Right cardiac atrium (tissue), 5 donors: ENCODE measurements around the gene NUDT3. TPM values are rescaled to one million over a fixed set of nuclear protein-coding genes. Genes with fewer than 3 reads are reported as not detected.
A peak's percentile ranks its signal among the peaks of the same experiment; 100 is the strongest.

ENCODE experiments used
- ATAC-seq, 2 donors: fragments of 200-7000 bp; cut with Tn5 transposase; one replicate each; pipeline versions ENCODE4 v1.8.0 to v1.9.1; 2020; ENCODE audit warnings: moderate library complexity in 2 of 2, mild to moderate bottlenecking in 1 of 2
- DNase-seq, 3 donors: peaks; one replicate each; pipeline ENCODE4 v3.0.0-alpha.2; 2020
- H3K27ac ChIP-seq: one replicate; pipeline ENCODE4 v1.5.1; 2013; ENCODE audit warnings: mild to moderate bottlenecking, low read length, control low read depth, moderate library complexity
- H3K27me3 ChIP-seq: one replicate; pipeline ENCODE4 v1.6.1; 2013; ENCODE audit not compliant: control insufficient read depth, insufficient read depth
- H3K4me1 ChIP-seq: one replicate; pipeline ENCODE4 v1.6.1; 2013; ENCODE audit warnings: low read length; ENCODE audit not compliant: control insufficient read depth, insufficient read depth
- H3K4me3 ChIP-seq: one replicate; pipeline ENCODE4 v1.5.1; 2013; ENCODE audit warnings: low read length, control low read depth
- H3K9me3 ChIP-seq: one replicate; pipeline ENCODE4 v1.6.1; 2013; ENCODE audit warnings: low read length; ENCODE audit not compliant: control insufficient read depth
- whole genome bisulfite sequencing: extraction: QIAGEN DNeasy Blood & Tissue Kit; methylation state at CpG from one replicate; pipeline ENCODE4 v1.1.7; 2013; 5-methylcytosine and 5-hydroxymethylcytosine counted together
- intact Hi-C, 4 donors: fragments of 100-400 bp; cut with DNase I; formaldehyde crosslinking; loops; one replicate each; pipeline versions ENCODE4 v1.11.0 to v1.14.0; 2022 to 2023
- long read RNA-seq, 4 donors: library from polyadenylated mRNA; unstranded; transcript quantifications; one replicate each; pipeline ENCODE4 v2.0.0, GENCODE V29; 2020 to 2021
- polyA plus RNA-seq: library from polyadenylated mRNA; stranded (reverse); fragments of 200-250 nt; gene quantifications from one replicate; pipeline ENCODE4 v1.2.3, GENCODE V29; 2013
- total RNA-seq, 4 donors: library from RNA; stranded (reverse); fragmentation: NEBNext Ultra II Directional; extraction: Animal tissue kit (Norgen Biotek cat#: 25700); gene quantifications; one replicate each; pipeline ENCODE4 v1.2.1, GENCODE V29; 2021
- donor health status: healthy with polysubstance abuse.
- donor health status: DM: no; HTN: yes; CAD: no.
- donor health status: DM: no; HTN: no; CAD: no.
- donor health status: DM: no; HTN: yes; CAD: no; lungs with severe emphysema.
- donor health status: DM: yes; HTN: yes; CAD: no.

The NUDT3 gene
- 10 to 100 TPM; 44.6 to 67.1 (median 51.9) TPM for total RNA-seq
- 22.0 TPM for polyA plus RNA-seq
- long read RNA-seq, donor 1, full-length matches to known transcripts = 103 of 147 reads
- long read RNA-seq, donor 1, partial matches to known transcripts = 2 of 147 reads
- long read RNA-seq, donor 1, other reads (novel, unspliced or antisense) = 42 of 147 reads
- long read RNA-seq, donor 2, full-length matches to known transcripts = 60 of 79 reads
- long read RNA-seq, donor 2, partial matches to known transcripts = 1 of 79 reads
- long read RNA-seq, donor 2, other reads (novel, unspliced or antisense) = 18 of 79 reads
- long read RNA-seq, donor 3, full-length matches to known transcripts = 14 of 122 reads
- long read RNA-seq, donor 3, partial matches to known transcripts = 0 of 122 reads
- long read RNA-seq, donor 3, other reads (novel, unspliced or antisense) = 108 of 122 reads
- long read RNA-seq, donor 4, full-length matches to known transcripts = 57 of 81 reads
- long read RNA-seq, donor 4, partial matches to known transcripts = 1 of 81 reads
- long read RNA-seq, donor 4, other reads (novel, unspliced or antisense) = 23 of 81 reads

DNA sequence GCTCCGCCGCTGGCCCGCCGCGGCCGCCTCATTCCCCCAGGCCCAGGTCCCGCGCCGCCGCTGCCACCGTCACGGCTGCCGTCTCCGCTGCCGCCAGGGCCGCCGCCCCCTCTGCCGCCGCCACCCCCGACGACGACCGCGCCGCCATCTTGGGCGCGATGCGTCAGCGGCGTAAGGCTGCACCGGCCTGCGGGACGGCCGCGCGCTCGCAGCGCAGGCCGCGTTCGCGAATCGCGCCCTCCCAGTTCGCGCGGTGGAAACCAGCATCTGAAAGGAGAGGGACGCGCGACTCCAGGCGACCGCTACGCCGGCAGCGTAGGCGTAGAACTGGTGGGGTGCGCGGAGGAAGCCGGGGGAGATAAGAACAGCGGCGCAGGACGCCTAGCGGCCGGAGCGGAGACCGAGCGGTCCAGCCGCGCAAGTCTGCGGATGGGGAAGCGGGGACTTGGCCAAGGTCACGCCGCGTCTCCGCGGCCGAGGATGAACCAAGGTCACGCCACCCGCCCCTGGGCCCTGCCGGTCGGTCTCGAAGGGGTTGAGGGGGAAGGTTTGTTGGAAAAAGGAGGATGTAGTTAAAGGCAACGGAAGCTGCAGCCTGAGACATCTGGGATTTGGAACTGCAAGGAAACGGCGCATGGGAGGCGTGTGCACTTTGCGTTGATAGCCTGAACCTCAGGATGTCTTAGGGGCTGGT lies at the start of gene NUDT3:
NUDT3 (minus strand) TSS at position 173 of the 694 bp plus-strand sequence. CDS start 307 bp downstream, outside the sequence.
- no peaks in the 10 kb centered on the region for H3K4me1 ChIP-seq
- no peaks in the 10 kb centered on the region for H3K27me3 ChIP-seq
- peak within 1 kb of the TSS; percentile 71 for H3K4me3 ChIP-seq
- no peaks in the 10 kb centered on the region for H3K9me3 ChIP-seq
- intact Hi-C loops = loop anchor here in 3 of 4 donors (2.0 to 10.0 kb wide), 5 partner anchors 58 to 145 kb away; partner anchors contain the start of gene SMIM29 (in 2 of the 3)
- peak; percentile 94 to 96 for ATAC-seq
- WGBS = under 1% methylated on average over 87 of the region's 87 CpGs
- peak; percentile 95 to 98 (median 98) for DNase-seq
- H3K27ac ChIP-seq = peak within 1 kb of the TSS; percentile 68

DNA sequence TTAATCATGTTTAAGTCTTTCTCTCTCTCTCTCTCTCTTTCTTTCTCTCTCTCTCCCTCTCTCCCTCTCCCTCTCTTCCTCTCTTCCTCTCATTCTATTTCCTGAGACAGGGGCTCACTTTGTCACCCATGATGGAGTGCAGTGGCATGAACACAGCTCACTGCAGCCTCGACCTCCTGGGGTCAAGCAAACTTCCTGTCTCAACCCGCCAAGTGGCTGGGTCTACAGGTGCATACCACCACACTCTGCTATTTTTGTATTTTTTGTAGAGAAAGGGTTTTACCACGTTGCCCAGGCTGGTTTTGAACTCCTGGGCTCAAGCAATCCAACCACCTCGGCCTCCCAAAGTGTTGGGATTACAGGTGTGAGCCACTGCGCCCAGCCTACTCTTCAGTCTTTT lies 49.1 kb upstream of the NUDT3 start:
- ATAC-seq = no peak
- Histone ChIP-seq H3K27me3 (no peaks in the 10 kb centered on the region), H3K4me3 (no peak overlapping the region), H3K4me1 (no peaks in the 10 kb centered on the region), H3K9me3 (no peaks in the 10 kb centered on the region), H3K27ac (no peak overlapping the region)
- 64% methylated on average over 5 of the region's 5 CpGs for WGBS
- no peak for DNase-seq
- intact Hi-C loops = no loop called here

DNA sequence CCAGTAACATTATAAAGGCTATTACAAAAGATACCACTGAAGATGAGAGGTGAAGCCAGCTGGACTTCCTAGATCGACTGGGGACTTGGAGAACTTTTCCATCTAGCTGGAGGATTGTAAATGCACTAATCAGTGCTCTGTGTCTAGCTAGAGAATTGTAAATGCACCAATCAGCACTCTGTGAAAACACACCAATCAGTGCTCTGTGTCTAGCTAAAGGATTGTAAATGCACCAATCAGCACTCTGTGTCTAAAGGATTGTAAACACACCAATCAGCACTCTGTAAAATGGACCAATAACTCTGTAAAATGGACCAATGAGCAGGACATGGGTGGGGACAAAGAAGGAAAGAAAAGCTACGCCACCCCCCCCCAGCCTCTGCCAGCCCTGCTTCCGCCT lies 47.0 kb upstream of the NUDT3 start:
- WGBS = 91% methylated on average over 3 of the region's 3 CpGs
- Histone ChIP-seq H3K27me3 (no peaks in the 10 kb centered on the region), H3K4me3 (no peak overlapping the region), H3K4me1 (no peaks in the 10 kb centered on the region), H3K27ac (no peak overlapping the region), H3K9me3 (no peaks in the 10 kb centered on the region)
- ATAC-seq = no peak
- intact Hi-C loops = no loop called here
- DNase-seq = no peak

DNA sequence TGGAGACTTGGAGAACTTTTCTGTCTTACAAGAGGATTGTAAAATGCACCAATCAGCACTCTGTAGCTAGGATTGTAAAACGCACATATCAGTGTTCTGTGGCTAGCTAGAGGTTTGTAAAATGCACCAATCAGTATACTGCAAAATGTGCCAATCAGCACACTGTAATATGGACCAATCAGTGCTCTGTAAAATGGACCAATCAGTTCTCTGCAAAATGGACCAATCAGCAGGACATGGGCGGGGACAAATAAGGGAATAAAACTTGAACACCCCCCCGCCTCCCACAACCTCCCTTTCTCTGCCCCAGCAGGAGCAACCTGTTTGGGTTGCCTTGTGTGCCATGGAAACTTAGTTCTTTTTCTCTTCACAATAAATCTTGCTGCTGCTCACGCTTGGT lies 46.2 kb upstream of the NUDT3 start:
- intact Hi-C loops = no loop called here
- DNase-seq = no peak

DNA sequence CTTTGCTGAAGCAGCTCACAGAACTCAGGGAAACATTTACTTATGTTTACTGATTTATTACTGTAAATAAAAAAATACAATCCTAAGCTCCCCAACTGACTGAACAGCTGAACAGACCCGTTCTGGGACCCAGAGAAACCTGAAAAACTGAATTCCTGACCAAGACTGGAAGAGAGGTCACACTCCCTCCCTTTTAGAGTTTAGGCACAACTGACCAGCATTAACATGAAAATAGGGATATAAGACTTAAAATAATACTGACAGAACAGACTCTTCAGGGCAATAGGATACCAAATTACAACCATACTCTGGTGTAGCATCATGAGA lies 45.1 kb upstream of the NUDT3 start:
- Histone ChIP-seq H3K4me3 (no peak overlapping the region), H3K4me1 (no peaks in the 10 kb centered on the region), H3K27me3 (no peaks in the 10 kb centered on the region), H3K27ac (no peak overlapping the region), H3K9me3 (no peaks in the 10 kb centered on the region)
- no peak for ATAC-seq
- intact Hi-C loops = no loop called here
- WGBS = 70% methylated on average over 1 of the region's 1 CpG
- DNase-seq = no peak

More for the DNA sequence above, 46.2 kb upstream of the NUDT3 start:
- Histone ChIP-seq H3K9me3 (no peaks in the 10 kb centered on the region), H3K27ac (no peak overlapping the region), H3K4me3 (no peak overlapping the region), H3K27me3 (no peaks in the 10 kb centered on the region), H3K4me1 (no peaks in the 10 kb centered on the region)
- WGBS = 57% methylated on average over 4 of the region's 4 CpGs
- ATAC-seq = no peak

DNA sequence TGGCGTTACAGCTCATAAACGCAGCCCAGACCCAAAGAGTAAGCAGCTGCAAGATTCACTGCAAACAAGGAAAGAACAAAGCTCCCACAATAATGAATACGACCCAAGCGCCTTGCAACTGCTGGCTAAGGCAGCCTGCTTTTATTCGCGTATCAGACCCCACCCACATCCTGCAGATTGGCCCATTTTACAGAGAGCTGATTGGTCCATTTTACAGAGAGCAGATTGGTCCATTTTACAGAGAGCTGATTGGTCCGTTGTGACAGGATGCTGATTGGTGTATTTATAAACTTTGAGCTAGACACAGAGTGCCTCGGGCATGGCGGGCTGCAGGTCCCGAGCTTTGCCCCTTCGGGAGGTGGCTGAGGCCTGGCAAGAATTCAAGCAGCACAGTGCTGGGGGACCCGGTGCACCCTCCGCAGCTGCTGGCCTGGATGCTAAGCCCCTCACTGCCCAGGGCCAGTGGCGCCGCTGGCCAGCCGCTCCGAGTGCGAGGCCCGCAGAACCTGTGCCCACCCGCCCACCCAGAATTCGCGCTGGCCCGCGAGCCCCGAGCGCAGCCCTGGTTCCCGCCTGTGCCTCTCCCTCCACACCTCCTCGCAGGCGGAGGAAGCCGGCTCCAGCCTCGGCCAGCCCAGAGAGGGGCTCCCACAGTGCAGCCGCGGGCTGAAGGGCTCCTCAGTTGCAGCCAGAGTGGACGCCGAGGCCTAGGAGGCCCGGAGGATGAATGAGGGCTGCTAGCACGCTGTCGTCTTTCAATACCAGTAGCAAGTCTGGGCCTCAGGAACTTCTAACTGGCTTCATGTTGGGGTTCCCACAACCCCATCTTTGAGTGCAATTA lies 44.6 kb upstream of the NUDT3 start:
- no peak for ATAC-seq
- intact Hi-C loops = no loop called here
- 93% methylated on average over 38 of the region's 38 CpGs for WGBS

DNA sequence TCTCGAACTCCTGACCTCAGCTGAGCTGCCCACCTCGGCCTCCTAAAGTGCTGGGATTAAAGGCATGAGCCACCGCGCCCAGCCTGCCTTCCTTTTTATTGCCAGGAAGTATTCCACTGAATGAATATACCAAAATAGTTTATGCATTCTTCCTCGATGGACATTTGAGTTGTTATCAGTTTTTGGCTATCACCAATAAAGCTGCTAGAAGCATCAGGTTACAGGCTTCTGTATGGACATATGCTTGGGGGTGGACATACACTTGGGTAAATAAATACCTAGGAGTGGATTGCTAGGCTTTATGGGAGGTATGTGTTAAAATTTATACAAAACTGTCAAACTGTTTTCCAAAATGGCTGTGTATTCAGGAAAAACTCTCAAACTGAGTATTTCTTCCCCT lies 43.4 kb upstream of the NUDT3 start:
- WGBS = 64% methylated on average over 5 of the region's 5 CpGs
- DNase-seq = no peak

More for the DNA sequence above, 44.6 kb upstream of the NUDT3 start:
- H3K4me1 ChIP-seq = no peaks in the 10 kb centered on the region
- DNase-seq = no peak
- no peaks in the 10 kb centered on the region for H3K9me3 ChIP-seq
- H3K27ac ChIP-seq = no peak overlapping the region
- no peaks in the 10 kb centered on the region for H3K27me3 ChIP-seq
- H3K4me3 ChIP-seq = no peak overlapping the region

DNA sequence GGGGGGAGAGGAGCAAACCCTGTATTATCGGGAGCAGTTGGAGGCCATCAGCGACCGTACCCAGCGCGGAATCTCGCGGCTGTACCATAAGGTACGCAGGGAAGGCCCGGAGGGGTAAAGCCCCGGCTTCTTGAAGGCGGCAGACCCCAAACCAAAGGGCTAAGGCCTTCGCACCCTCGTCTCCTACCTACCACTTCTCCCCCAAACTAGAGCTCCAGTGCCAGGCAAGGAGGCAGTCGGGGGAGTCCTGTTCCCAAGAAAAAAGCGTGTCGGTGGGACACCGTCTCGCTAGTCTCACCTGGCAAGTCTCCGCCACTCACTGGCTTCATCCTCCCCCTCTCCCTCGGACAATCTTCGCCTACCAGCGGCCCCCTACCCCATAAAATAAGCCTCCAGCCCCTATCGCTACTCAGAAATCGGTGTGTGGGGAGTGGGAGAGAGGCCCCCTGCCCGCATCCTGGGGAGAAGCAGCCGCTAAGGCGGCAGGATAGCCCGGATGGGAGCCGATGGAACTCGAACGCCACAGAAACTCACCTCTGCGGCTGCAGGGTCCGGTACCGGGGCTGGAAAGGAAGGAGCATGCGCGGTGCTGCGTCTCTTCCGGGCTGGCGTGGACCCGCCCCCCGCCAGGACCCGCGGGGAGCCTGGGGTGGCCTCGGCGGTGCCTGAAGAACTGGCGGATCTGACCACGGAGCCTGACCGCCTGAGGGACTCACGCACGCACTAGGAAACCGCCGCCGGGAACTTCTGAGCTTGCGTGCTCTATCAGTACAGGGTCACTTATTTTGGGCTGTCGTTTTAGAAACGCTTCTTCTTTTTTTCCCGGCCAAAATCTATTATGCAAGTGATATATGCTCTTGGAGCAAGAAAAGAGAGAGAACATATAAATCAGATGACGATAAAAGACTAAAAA lies 33.3 kb upstream of the NUDT3 start, which contains the start of gene RPS10:
RPS10 (minus strand) TSS at position 572 of the 913 bp plus-strand sequence. CDS start 848 bp downstream, outside the sequence.
- intact Hi-C loops = loop anchor here in 1 of 4 donors (10.0 kb wide), 1 partner anchor 179 kb away; no protein-coding TSS in a partner anchor
- DNase-seq (peak; percentile 95 to 98 (median 98)), ATAC-seq (peak; percentile 98 to 99)
- Histone ChIP-seq H3K4me3 (peak within 1 kb of the TSS; percentile 93), H3K9me3 (no peaks in the 10 kb centered on the region), H3K4me1 (peaks cover 3% of the 10 kb centered on the region), H3K27me3 (no peaks in the 10 kb centered on the region), H3K27ac (peak within 1 kb of the TSS; percentile 65)
- WGBS = under 1% methylated on average over 58 of the region's 58 CpGs

More for the DNA sequence above, 43.4 kb upstream of the NUDT3 start:
- intact Hi-C loops = no loop called here
- no peak overlapping the region for H3K4me3 ChIP-seq
- no peaks in the 10 kb centered on the region for H3K9me3 ChIP-seq
- no peak overlapping the region for H3K27ac ChIP-seq
- H3K27me3 ChIP-seq = no peaks in the 10 kb centered on the region
- ATAC-seq = no peak
- no peaks in the 10 kb centered on the region for H3K4me1 ChIP-seq

DNA sequence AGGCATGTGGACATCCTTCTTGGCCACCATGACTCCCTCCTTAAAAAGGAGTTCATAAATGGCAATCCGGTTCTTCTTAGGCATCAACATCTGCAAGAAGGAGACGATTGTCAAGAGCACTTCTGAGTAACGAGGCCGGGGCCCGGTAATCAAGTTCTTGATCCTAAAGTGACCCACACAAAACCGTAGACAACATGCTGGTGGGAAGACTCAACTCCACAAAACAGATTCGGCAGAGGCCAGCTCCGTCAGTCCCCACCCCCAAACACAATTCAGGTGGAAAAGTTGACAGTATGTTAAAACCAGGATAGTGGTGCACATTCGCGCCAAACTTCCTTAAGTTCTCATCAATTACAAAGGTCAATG lies 32.6 kb upstream of the NUDT3 start:
- intact Hi-C loops = loop anchor here in 1 of 4 donors (10.0 kb wide), 1 partner anchor 180 kb away; no protein-coding TSS in a partner anchor

More for the DNA sequence above, 32.6 kb upstream of the NUDT3 start:
- peaks cover 3% of the 10 kb centered on the region for H3K4me1 ChIP-seq
- H3K4me3 ChIP-seq = peak overlapping the region; percentile 93
- WGBS = 4% methylated on average over 10 of the region's 10 CpGs
- peak overlapping the region; percentile 63 for H3K27ac ChIP-seq
- H3K9me3 ChIP-seq = no peaks in the 10 kb centered on the region
- no peaks in the 10 kb centered on the region for H3K27me3 ChIP-seq
- DNase-seq (no peak), ATAC-seq (no peak)
